BJ (cell line): Measurements from ENCODE around the gene BCL6B. TPM values are rescaled to one million over a fixed set of nuclear protein-coding genes. Genes with fewer than 3 reads are reported as not detected.

Experiments used
- CTCF ChIA-PET: fragments of 350-600 bp; formaldehyde crosslinking; extraction: SDS; loops from one replicate; lab custom pipeline; 2021; ENCODE audit warnings: antibody characterized with exemption, inconsistent platforms; lab: Yijun Ruan, JAX
- POLR2A ChIA-PET: fragments of 300-600 bp; sonication (Branson Sonifier 250); formaldehyde crosslinking; extraction: SDS; loops from one replicate; lab custom pipeline; 2021; ENCODE audit warnings: antibody characterized with exemption; lab: Charles Lee
- DNase-seq: peaks from one replicate; pipeline ENCODE4 v3.0.0-alpha.2; 2011; ENCODE audit warnings: low read depth
- H3K27me3 ChIP-seq: 2 replicates; pipeline ENCODE4 v1.6.0; 2011; ENCODE audit warnings: low read length; ENCODE audit not compliant: control insufficient read depth, insufficient read depth
- H3K36me3 ChIP-seq: 2 replicates; pipeline ENCODE4 v1.5.1; 2011; ENCODE audit warnings: low read length; ENCODE audit not compliant: control insufficient read depth, insufficient read depth
- H3K4me3 ChIP-seq: 2 replicates; pipeline ENCODE4 v1.5.1; 2011; ENCODE audit warnings: low read depth, mild to moderate bottlenecking, control low read depth, low read length
- CTCF ChIP-seq: IDR thresholded peaks from 2 replicates; pipeline ENCODE4 v1.5.1; 2011; ENCODE audit warnings: low read depth, mild to moderate bottlenecking, control low read depth, inconsistent platforms, low read length, moderate library complexity; ENCODE audit not compliant: insufficient read depth
- polyA plus RNA-seq: library from polyadenylated mRNA; depleted of rRNA; stranded (reverse); fragments of >200 nt; gene quantifications from 2 replicates; pipeline ENCODE4 v1.2.3, GENCODE V29; 2011

The BCL6B gene
- polyA plus RNA-seq, 1 experiment = not detected

- ChIA-PET POLR2A (no interaction called here), CTCF (interaction anchor here (0.7 to 4.2 kb wide), 18 partner anchors 8 to 357 kb away, joined by 3 to 61 read pairs (median 5); partner anchors contain the start of gene SLC16A13)
- peak; percentile 97 for TF ChIP-seq CTCF
These were observed 664 bp upstream of the BCL6B start for GRCh38 chr17:7021993-7022778.

GRCh38 chr17:7023576-7024401 lies 939 bp downstream of the BCL6B start:
- TF ChIP-seq CTCF = no peak
- POLR2A ChIA-PET = interaction anchor here (0.7 kb wide), 1 partner anchor 255 kb away, joined by 3 read pairs; no protein-coding TSS in a partner anchor
- H3K4me3 ChIP-seq = 0 out of 2 replicates have a peak overlapping the region, but pooled peaks have one; percentile 14
- CTCF ChIA-PET = interaction anchor here (2.6 to 4.2 kb wide), 2 partner anchors 109 to 113 kb away, joined by 10 to 61 read pairs; no protein-coding TSS in a partner anchor
- no peak for DNase-seq
- H3K27me3 ChIP-seq = peaks cover 2% of the 10 kb centered on the region; the same call in 1 of the 2 replicates
- no peaks in the 10 kb centered on the region for H3K36me3 ChIP-seq

More at GRCh38 chr17:7021993-7022778, 664 bp upstream of the BCL6B start:
- Histone ChIP-seq H3K4me3 (no peak overlapping the region), H3K36me3 (no peaks in the 10 kb centered on the region; the same call in 1 of the 2 replicates), H3K27me3 (no peaks in the 10 kb centered on the region)
- no peak for DNase-seq

DNA sequence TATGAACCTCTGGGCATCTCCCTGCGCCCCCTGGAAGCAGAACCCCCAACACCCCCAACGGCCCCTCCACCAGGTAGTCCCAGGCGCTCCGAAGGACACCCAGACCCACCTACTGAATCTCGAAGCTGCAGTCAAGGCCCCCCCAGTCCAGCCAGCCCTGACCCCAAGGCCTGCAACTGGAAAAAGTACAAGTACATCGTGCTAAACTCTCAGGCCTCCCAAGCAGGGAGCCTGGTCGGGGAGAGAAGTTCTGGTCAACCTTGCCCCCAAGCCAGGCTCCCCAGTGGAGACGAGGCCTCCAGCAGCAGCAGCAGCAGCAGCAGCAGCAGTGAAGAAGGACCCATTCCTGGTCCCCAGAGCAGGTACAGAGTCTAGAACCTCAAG lies 1.5 kb downstream of the BCL6B start:
- TF ChIP-seq CTCF = no peak
- CTCF ChIA-PET = interaction anchor here (0.6 to 4.2 kb wide), 4 partner anchors 20 to 1332 kb away, joined by 3 to 61 read pairs (median 8); no protein-coding TSS in a partner anchor
- H3K27me3 ChIP-seq = peaks cover 2% of the 10 kb centered on the region; the same call in 1 of the 2 replicates
- POLR2A ChIA-PET = no interaction called here
- H3K4me3 ChIP-seq = no peak overlapping the region
- no peak for DNase-seq
- no peaks in the 10 kb centered on the region for H3K36me3 ChIP-seq

- ChIA-PET CTCF (interaction anchor here (0.6 to 2.6 kb wide), 4 partner anchors 11 to 1333 kb away, joined by 3 to 10 read pairs (median 5); partner anchors contain the start of gene SLC16A13), POLR2A (no interaction called here)
- no peak for TF ChIP-seq CTCF
- DNase-seq = no peak
- peaks cover 2% of the 10 kb centered on the region; the same call in 1 of the 2 replicates for H3K27me3 ChIP-seq
- no peak overlapping the region for H3K4me3 ChIP-seq
- H3K36me3 ChIP-seq = no peaks in the 10 kb centered on the region
These were observed 2.4 kb downstream of the BCL6B start for GRCh38 chr17:7025245-7025644.
